ENCODE results near the gene PCBP3. TPM values are rescaled to one million over a fixed set of nuclear protein-coding genes. Genes with fewer than 3 reads are reported as not detected.
"Not testable (repeated sequence)": the region's sequence is repeated elsewhere in the genome, so short reads cannot be mapped to it uniquely, and the experiment has no call there.

Gene PCBP3
- total RNA-seq, 1 donor from 2014 or later = 2.5 TPM

DNA sequence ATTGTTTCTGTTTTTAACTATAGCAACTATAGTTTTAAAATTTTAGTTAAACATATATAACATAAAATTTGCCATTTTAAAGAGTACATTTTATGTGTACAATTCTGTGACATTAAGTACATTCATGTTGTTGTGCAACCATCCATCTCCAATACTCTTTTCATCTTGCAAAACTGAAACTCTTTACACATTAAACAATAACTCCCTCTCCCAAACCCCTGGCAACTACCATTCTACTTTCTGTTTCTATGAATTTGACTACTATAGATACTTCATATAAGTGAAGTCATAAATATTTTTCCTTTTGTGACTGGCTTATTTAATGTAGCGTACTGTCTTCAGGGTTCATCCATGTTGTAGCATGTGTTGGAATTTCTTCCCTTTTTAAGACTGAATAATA, 25.9 kb downstream of the PCBP3 start:
- Mint-ChIP-seq H3K4me1 (ENCODE audit: unreplicated experiment) (no peaks in the 10 kb centered on the region), H3K36me3 (ENCODE audit: low read depth, unreplicated experiment) (no peaks in the 10 kb centered on the region), H3K9me3 (ENCODE audit: unreplicated experiment) (no peaks in the 10 kb centered on the region), H3K27me3 (ENCODE audit: unreplicated experiment) (no peaks in the 10 kb centered on the region), H3K4me3 (ENCODE audit: unreplicated experiment) (no peak overlapping the region), H3K27ac (ENCODE audit: unreplicated experiment) (no peak overlapping the region)
- TF ChIP-seq, protein P1, sequence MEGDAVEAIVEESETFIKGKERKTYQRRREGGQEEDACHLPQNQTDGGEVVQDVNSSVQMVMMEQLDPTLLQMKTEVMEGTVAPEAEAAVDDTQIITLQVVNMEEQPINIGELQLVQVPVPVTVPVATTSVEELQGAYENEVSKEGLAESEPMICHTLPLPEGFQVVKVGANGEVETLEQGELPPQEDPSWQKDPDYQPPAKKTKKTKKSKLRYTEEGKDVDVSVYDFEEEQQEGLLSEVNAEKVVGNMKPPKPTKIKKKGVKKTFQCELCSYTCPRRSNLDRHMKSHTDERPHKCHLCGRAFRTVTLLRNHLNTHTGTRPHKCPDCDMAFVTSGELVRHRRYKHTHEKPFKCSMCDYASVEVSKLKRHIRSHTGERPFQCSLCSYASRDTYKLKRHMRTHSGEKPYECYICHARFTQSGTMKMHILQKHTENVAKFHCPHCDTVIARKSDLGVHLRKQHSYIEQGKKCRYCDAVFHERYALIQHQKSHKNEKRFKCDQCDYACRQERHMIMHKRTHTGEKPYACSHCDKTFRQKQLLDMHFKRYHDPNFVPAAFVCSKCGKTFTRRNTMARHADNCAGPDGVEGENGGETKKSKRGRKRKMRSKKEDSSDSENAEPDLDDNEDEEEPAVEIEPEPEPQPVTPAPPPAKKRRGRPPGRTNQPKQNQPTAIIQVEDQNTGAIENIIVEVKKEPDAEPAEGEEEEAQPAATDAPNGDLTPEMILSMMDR (IDR thresholded peaks at IDR 0.05; ENCODE audit: unreplicated experiment) = no peak
- DNase-seq (ENCODE audit: low spot score) = no peak

DNA sequence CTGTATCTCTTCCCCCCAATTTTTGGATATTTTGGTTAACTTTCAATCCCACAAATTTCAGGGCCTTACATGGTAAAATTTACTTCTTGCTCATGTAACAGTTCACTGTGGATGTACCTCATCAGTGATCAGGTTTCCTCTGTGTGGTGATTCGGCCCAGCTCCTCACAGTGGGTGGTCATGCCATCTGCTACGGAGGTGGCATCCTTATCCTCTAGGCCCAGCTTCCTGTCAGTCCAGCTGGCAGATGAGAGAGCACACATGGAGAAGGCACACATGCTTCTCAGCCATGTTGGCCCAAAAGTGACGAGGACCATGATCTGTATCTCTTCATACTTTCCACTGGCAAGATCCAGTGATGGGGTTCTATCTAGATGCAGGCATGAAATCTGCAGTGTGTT, 27.2 kb downstream of the PCBP3 start:
- no peak overlapping the region for H3K27ac Mint-ChIP-seq (ENCODE audit: unreplicated experiment)
- TF ChIP-seq, protein P1 (IDR thresholded peaks at IDR 0.05; ENCODE audit: unreplicated experiment) = no peak
- DNase-seq (ENCODE audit: low spot score) = no peak

DNA sequence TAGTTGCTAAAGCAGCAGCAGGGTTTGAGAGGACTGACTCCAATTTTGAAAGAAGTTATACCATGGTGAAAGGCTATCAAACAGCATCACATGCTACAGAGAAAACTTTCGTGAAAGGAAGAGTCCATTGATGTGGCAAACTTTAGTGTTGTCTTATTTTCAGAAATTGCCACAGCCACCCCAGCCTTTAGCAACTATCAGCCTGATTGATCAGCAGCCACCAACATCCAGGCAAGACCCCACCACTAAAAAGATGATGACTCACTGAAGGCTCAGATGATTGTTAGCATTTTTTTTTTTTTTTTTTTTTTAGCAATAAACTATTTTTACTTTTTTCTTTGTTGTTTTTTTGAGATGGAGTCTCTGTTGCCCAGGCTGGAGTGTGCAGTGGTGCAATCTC, 35.3 kb downstream of the PCBP3 start:
- not testable (repeated sequence) for H3K36me3 Mint-ChIP-seq (ENCODE audit: low read depth, unreplicated experiment); H3K4me3 Mint-ChIP-seq (ENCODE audit: unreplicated experiment); H3K27me3 Mint-ChIP-seq (ENCODE audit: unreplicated experiment); H3K27ac Mint-ChIP-seq (ENCODE audit: unreplicated experiment); H3K4me1 Mint-ChIP-seq (ENCODE audit: unreplicated experiment); DNase-seq (ENCODE audit: low spot score); H3K9me3 Mint-ChIP-seq (ENCODE audit: unreplicated experiment)

More for the DNA sequence above, 27.2 kb downstream of the PCBP3 start:
- Mint-ChIP-seq H3K4me3 (ENCODE audit: unreplicated experiment) (no peak overlapping the region), H3K36me3 (ENCODE audit: low read depth, unreplicated experiment) (no peaks in the 10 kb centered on the region), H3K4me1 (ENCODE audit: unreplicated experiment) (no peaks in the 10 kb centered on the region), H3K9me3 (ENCODE audit: unreplicated experiment) (no peaks in the 10 kb centered on the region), H3K27me3 (ENCODE audit: unreplicated experiment) (no peaks in the 10 kb centered on the region)

DNA sequence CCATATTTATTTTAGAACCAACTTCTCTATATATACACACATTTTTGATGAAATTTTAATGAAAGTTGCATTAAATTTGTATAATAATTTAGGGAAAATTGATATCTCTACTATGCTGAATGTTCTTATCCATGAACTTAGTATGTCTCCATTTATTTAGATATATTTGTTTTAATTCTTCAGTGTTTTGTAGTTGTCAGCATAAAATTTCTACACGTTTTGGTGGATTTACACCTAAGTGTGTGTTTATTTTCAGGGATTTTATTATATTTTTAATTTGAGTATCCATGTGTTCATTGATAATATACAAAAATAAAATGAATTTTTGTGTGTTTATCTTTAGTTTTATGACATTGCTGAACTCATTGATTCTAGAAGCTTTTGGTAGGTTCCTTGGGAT, 36.7 kb downstream of the PCBP3 start:
- TF ChIP-seq, protein P1 (IDR thresholded peaks at IDR 0.05; ENCODE audit: unreplicated experiment) = no peak
- no peak for DNase-seq (ENCODE audit: low spot score)
- Mint-ChIP-seq H3K27ac (ENCODE audit: unreplicated experiment) (no peak overlapping the region), H3K4me3 (ENCODE audit: unreplicated experiment) (no peak overlapping the region), H3K4me1 (ENCODE audit: unreplicated experiment) (no peaks in the 10 kb centered on the region), H3K36me3 (ENCODE audit: low read depth, unreplicated experiment) (no peaks in the 10 kb centered on the region), H3K9me3 (ENCODE audit: unreplicated experiment) (no peaks in the 10 kb centered on the region), H3K27me3 (ENCODE audit: unreplicated experiment) (no peaks in the 10 kb centered on the region)

DNA sequence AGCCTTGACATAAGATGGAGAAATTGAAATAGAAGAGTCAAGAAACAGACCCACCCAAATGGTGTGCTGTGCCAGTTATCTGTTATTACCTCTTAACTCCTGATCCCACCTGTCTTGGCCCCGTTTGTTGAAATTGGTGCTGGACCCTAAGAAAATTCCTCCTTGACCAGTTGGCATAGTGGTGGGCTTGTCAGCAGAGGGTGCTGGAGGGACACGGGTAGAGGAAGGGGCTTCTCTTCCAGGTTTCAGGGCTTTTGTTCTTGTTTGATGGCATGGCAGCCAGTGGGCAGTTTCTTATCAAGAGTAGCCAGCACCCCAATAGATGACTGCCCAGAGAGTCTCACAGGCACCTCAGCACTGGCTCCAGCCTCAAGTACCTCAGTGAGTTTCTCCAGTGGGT, 51.6 kb downstream of the PCBP3 start:
- Mint-ChIP-seq H3K4me1 (ENCODE audit: unreplicated experiment) (no peaks in the 10 kb centered on the region), H3K9me3 (ENCODE audit: unreplicated experiment) (no peaks in the 10 kb centered on the region), H3K4me3 (ENCODE audit: unreplicated experiment) (no peak overlapping the region), H3K27ac (ENCODE audit: unreplicated experiment) (no peak overlapping the region), H3K27me3 (ENCODE audit: unreplicated experiment) (no peaks in the 10 kb centered on the region), H3K36me3 (ENCODE audit: low read depth, unreplicated experiment) (no peaks in the 10 kb centered on the region)
- TF ChIP-seq, protein P1 (IDR thresholded peaks at IDR 0.05; ENCODE audit: unreplicated experiment) = no peak
- DNase-seq (ENCODE audit: low spot score) = peak; percentile 30
